ENCODE measurements around the gene ATG4C. TPM values are rescaled to one million over a fixed set of nuclear protein-coding genes. Genes with fewer than 3 reads are reported as not detected.
A peak's percentile ranks its signal among the peaks of the same experiment; 100 is the strongest.

Gene ATG4C
- total and polyA plus RNA-seq, 8 donors: 12.7 to 21.3 (median 18.3) TPM

DNA sequence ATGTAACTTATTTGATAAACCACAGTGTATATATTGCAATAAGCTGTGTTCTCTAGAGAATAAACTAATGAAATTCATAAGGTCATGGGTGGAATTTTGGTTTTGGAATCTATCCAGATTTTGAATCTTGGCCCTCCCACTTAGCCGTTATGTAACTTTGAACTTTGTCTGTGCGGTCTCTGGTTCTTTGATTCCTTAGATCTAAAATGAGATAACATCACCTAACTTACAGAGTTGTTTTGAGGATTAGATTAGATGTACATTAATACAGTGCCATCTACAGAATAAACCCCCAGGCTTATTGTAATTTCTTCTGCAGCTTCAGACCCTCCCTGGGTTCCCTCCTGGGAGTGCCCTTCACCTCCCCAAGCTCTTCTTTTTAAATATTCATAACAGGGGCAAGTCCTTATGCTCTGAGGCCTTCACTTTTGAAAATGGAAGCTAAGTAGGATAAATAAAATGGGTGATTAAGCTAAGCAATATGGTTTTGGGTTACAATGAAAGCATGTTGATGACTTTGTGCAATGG is 124.3 kb downstream of the ATG4C start:
- no peak overlapping the region for H3K27ac ChIP-seq
- H3K4me1 ChIP-seq: no peaks in the 10 kb centered on the region
- intact Hi-C loops (cut with DNase I): no loop called here
- DNase-seq: no peak
- no peaks in the 10 kb centered on the region for H3K9me3 ChIP-seq
- no peaks in the 10 kb centered on the region for H3K27me3 ChIP-seq
- H3K4me3 ChIP-seq: no peak overlapping the region
- TF ChIP-seq, protein P1, sequence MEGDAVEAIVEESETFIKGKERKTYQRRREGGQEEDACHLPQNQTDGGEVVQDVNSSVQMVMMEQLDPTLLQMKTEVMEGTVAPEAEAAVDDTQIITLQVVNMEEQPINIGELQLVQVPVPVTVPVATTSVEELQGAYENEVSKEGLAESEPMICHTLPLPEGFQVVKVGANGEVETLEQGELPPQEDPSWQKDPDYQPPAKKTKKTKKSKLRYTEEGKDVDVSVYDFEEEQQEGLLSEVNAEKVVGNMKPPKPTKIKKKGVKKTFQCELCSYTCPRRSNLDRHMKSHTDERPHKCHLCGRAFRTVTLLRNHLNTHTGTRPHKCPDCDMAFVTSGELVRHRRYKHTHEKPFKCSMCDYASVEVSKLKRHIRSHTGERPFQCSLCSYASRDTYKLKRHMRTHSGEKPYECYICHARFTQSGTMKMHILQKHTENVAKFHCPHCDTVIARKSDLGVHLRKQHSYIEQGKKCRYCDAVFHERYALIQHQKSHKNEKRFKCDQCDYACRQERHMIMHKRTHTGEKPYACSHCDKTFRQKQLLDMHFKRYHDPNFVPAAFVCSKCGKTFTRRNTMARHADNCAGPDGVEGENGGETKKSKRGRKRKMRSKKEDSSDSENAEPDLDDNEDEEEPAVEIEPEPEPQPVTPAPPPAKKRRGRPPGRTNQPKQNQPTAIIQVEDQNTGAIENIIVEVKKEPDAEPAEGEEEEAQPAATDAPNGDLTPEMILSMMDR (IDR thresholded peaks at IDR 0.05): no peak
- H3K36me3 ChIP-seq: no peaks in the 10 kb centered on the region
- ATAC-seq: no peak

DNA sequence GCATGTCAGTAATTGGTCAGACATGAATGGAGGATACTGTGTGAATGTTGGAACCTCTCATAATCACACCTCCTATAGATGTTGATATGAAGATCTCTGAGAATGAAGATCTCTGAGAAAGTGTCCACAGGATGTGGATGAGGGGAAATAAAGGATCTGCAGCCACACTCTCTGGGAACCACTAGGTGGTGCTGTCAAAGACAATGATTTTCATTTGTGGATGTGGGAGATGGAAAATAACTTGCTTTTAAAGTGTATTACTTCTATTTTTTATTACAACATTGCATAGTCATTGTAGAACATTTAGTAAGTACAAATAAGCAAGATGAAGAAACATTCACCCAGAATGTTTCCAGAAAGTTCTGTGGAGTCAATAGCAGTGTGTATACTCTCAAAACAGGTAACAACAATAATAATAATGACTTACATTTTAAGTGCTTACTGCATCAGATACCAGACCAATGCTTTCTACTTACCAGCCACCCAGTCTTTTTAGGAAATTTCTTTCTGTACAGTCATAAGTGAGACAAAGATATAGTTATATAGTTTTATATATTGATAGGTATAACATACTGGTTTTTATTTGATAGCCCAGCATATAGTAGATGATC is 128.2 kb downstream of the ATG4C start:
- no peak overlapping the region for H3K27ac ChIP-seq
- intact Hi-C loops (cut with DNase I): no loop called here
- no peaks in the 10 kb centered on the region for H3K4me1 ChIP-seq
- H3K36me3 ChIP-seq: no peaks in the 10 kb centered on the region
- H3K9me3 ChIP-seq: no peaks in the 10 kb centered on the region
- DNase-seq (peak in 1 of 4 donors; percentile 10), ATAC-seq (peak; percentile 48)
- TF ChIP-seq, protein P1 (IDR thresholded peaks at IDR 0.05): peak; percentile 39 to 61
- H3K27me3 ChIP-seq: peaks cover 0 to 3% of the 10 kb centered on the region in 2 donors
- H3K4me3 ChIP-seq: no peak overlapping the region

Other genes with a start within 250 kb of the ATG4C start
- not detected for gene ANGPTL3, start 186.6 kb upstream of the ATG4C start, total RNA-seq
- 1 to 10 TPM in 1 of 6 donors, under 1 TPM in 5; 0.52 to 1.0 (median 0.84) TPM for gene ANGPTL3, start 186.6 kb upstream of the ATG4C start, polyA plus RNA-seq (ENCODE audit: insufficient read length in 6 of 6)
- 10 to 100 TPM; 33.1 to 38.3 TPM for gene DOCK7, start 95.7 kb upstream of the ATG4C start, total RNA-seq
- gene DOCK7, start 95.7 kb upstream of the ATG4C start, polyA plus RNA-seq (ENCODE audit: insufficient read length in 6 of 6): 10 to 100 TPM; 43.3 to 53.8 (median 48.3) TPM